ENCODE data around the gene PPM1A. TPM values are rescaled to one million over a fixed set of nuclear protein-coding genes. Genes with fewer than 3 reads are reported as not detected.

Gene PPM1A
- total and polyA plus RNA-seq, 2 donors (not counting 3 experiments of a cell fraction or from before 2014, with no cell fraction given) = 14.1 to 33.9 TPM

GRCh38 chr14:60348211-60348610 is 99.2 kb downstream of the PPM1A start:
- DNase-seq (ENCODE audit: low read depth, low spot score) (no peak), FAIRE-seq (no peak)
- Histone ChIP-seq H3K27ac (ENCODE audit: insufficient read depth, low read depth, low read length) (no peak overlapping the region), H3K9ac (replicated peaks; ENCODE audit: extremely low read depth, insufficient read depth, low read length) (no peak overlapping the region), H2AFZ (ENCODE audit: low read depth, low read length) (no peak overlapping the region), H4K20me1 (replicated peaks; ENCODE audit: control insufficient read depth, extremely low read depth, insufficient read depth, low read length) (no peaks in the 10 kb centered on the region), H3K79me2 (ENCODE audit: control insufficient read depth, insufficient read depth, low read length) (no peaks in the 10 kb centered on the region), H3K9me3 (replicated peaks; ENCODE audit: control insufficient read depth, insufficient read depth, low read length) (no peaks in the 10 kb centered on the region), H3K27me3 (ENCODE audit: control insufficient read depth in 2 of 2, insufficient read depth in 2 of 2, low read length in 2 of 2) (peaks cover 7 to 20% of the 10 kb centered on the region in 2 experiments), H3K9me1 (replicated peaks; ENCODE audit: control insufficient read depth, extremely low read depth, insufficient read depth, low read length) (no peaks in the 10 kb centered on the region), H3K36me3 (ENCODE audit: control insufficient read depth in 2 of 2, extremely low read depth in 1 of 2, insufficient read depth in 2 of 2, low read length in 2 of 2) (no peaks in the 10 kb centered on the region), H3K4me1 (ENCODE audit: control insufficient read depth, extremely low read depth, insufficient read depth, low read length) (peaks cover 4% of the 10 kb centered on the region), H3K4me3 (replicated peaks in 1 of 3; ENCODE audit: insufficient read depth in 1 of 3, low read depth in 1 of 3, low read length in 3 of 3) (no peak overlapping the region), H3K4me2 (ENCODE audit: insufficient read depth, low read length) (no peak overlapping the region)
- CTCF ChIA-PET = interaction anchor here (0.8 to 3.6 kb wide), 9 partner anchors 16 to 937 kb away, joined by 3 to 95 read pairs (median 8); no protein-coding TSS in a partner anchor
- no TSS peak for BruUV-seq (replicated peaks)
- dilution Hi-C loops (cut with MboI; ENCODE audit: extremely low pct_ligation_motif_present, low sequenced_read_pairs) (no loop called here), intact Hi-C loops (cut with micrococcal nuclease) (no loop called here)
- TF ChIP-seq MAX (IDR thresholded peaks at IDR 0.05; ENCODE audit: insufficient read depth, insufficient read length) = no peak
- no peak for TF ChIP-seq POLR2AphosphoS5 (IDR thresholded peaks at IDR 0.05; ENCODE audit: insufficient read depth, low read depth, low read length)
- TF ChIP-seq EZH2 (IDR thresholded peaks at IDR 0.05; ENCODE audit: borderline replicate concordance, low read depth, low read length, severe bottlenecking) = no peak
- TF ChIP-seq POLR2A (IDR thresholded peaks at IDR 0.05; ENCODE audit: low read depth, low read length) = no peak
- no peak for TF ChIP-seq GATA2 (IDR thresholded peaks at IDR 0.05; ENCODE audit: insufficient read depth, insufficient read length, low read depth, low read length)
- TF ChIP-seq MYC (IDR thresholded peaks at IDR 0.05; ENCODE audit: low read depth, low read length) = no peak
- TF ChIP-seq FOS (IDR thresholded peaks at IDR 0.05; ENCODE audit: borderline replicate concordance, insufficient read depth, low read length) = no peak
- TF ChIP-seq JUN (IDR thresholded peaks at IDR 0.05; ENCODE audit: borderline replicate concordance, insufficient read depth, insufficient read length, low read depth) = no peak
- TF ChIP-seq CTCF (IDR thresholded peaks at IDR 0.05; ENCODE audit: extremely low read depth in 1 of 2, insufficient read depth in 1 of 2, low read depth in 1 of 2, low read length in 2 of 2) = no peak
- POLR2A ChIA-PET = no interaction called here

Other genes with a start within 250 kb of the PPM1A start
- gene PCNX4, start 157.3 kb upstream of the PPM1A start, total RNA-seq = 41.4 and 51.6 TPM in 2 replicates
- gene PCNX4, start 157.3 kb upstream of the PPM1A start, polyA plus RNA-seq = 21.8 and 35.5 TPM in 2 replicates
- gene DHRS7, start 83.8 kb upstream of the PPM1A start, total RNA-seq = 29.3 and 35.7 TPM in 2 replicates
- 28.5 and 28.6 TPM in 2 replicates for gene DHRS7, start 83.8 kb upstream of the PPM1A start, polyA plus RNA-seq
- not detected in 2 replicates for gene C14orf39, start 236.8 kb downstream of the PPM1A start, total RNA-seq
- not detected in 2 replicates for gene C14orf39, start 236.8 kb downstream of the PPM1A start, polyA plus RNA-seq